BJ (cell line): ENCODE results near the gene GLP1R. TPM values are rescaled to one million over a fixed set of nuclear protein-coding genes. Genes with fewer than 3 reads are reported as not detected.

Experiments
- CTCF ChIA-PET: fragments of 350-600 bp; formaldehyde crosslinking; extraction: SDS; loops from one replicate; lab custom pipeline; 2021; ENCODE audit warnings: antibody characterized with exemption, inconsistent platforms; lab: Yijun Ruan, JAX
- POLR2A ChIA-PET: fragments of 300-600 bp; sonication (Branson Sonifier 250); formaldehyde crosslinking; extraction: SDS; loops from one replicate; lab custom pipeline; 2021; ENCODE audit warnings: antibody characterized with exemption; lab: Charles Lee
- DNase-seq: peaks from one replicate; pipeline ENCODE4 v3.0.0-alpha.2; 2011; ENCODE audit warnings: low read depth
- H3K27me3 ChIP-seq: 2 replicates; pipeline ENCODE4 v1.6.0; 2011; ENCODE audit warnings: low read length; ENCODE audit not compliant: control insufficient read depth, insufficient read depth
- H3K36me3 ChIP-seq: 2 replicates; pipeline ENCODE4 v1.5.1; 2011; ENCODE audit warnings: low read length; ENCODE audit not compliant: control insufficient read depth, insufficient read depth
- H3K4me3 ChIP-seq: 2 replicates; pipeline ENCODE4 v1.5.1; 2011; ENCODE audit warnings: low read depth, mild to moderate bottlenecking, control low read depth, low read length
- CTCF ChIP-seq: IDR thresholded peaks from 2 replicates; pipeline ENCODE4 v1.5.1; 2011; ENCODE audit warnings: low read depth, mild to moderate bottlenecking, control low read depth, inconsistent platforms, low read length, moderate library complexity; ENCODE audit not compliant: insufficient read depth
- polyA plus RNA-seq: library from polyadenylated mRNA; depleted of rRNA; stranded (reverse); fragments of >200 nt; gene quantifications from 2 replicates; pipeline ENCODE4 v1.2.3, GENCODE V29; 2011

GLP1R gene
- polyA plus RNA-seq, 1 experiment = not detected

- H3K36me3 ChIP-seq = no peaks in the 10 kb centered on the region
- peaks cover 1% of the 10 kb centered on the region; the same call in 1 of the 2 replicates for H3K27me3 ChIP-seq
- CTCF ChIA-PET = no interaction called here
- no peak for DNase-seq
- POLR2A ChIA-PET = no interaction called here
- H3K4me3 ChIP-seq = no peak overlapping the region
- TF ChIP-seq CTCF = no peak
Measured at GRCh38 chr6:39073471-39074355, 25.1 kb downstream of the GLP1R start.

GRCh38 chr6:39074486-39074885 is 25.9 kb downstream of the GLP1R start:
- POLR2A ChIA-PET = no interaction called here
- TF ChIP-seq CTCF = no peak
- CTCF ChIA-PET = no interaction called here
- no peak for DNase-seq
- Histone ChIP-seq H3K36me3 (no peaks in the 10 kb centered on the region), H3K4me3 (no peak overlapping the region), H3K27me3 (peaks cover 1% of the 10 kb centered on the region; the same call in 1 of the 2 replicates)

- no peak for DNase-seq
- no peak overlapping the region for H3K4me3 ChIP-seq
- TF ChIP-seq CTCF = no peak
- no peaks in the 10 kb centered on the region for H3K36me3 ChIP-seq
- CTCF ChIA-PET = no interaction called here
- POLR2A ChIA-PET = no interaction called here
- peaks cover 1% of the 10 kb centered on the region; the same call in 1 of the 2 replicates for H3K27me3 ChIP-seq
Measured at GRCh38 chr6:39075010-39075686, 26.6 kb downstream of the GLP1R start.

- POLR2A ChIA-PET = no interaction called here
- TF ChIP-seq CTCF = no peak
- Histone ChIP-seq H3K4me3 (no peak overlapping the region), H3K36me3 (no peaks in the 10 kb centered on the region), H3K27me3 (peaks cover 1% of the 10 kb centered on the region; the same call in 1 of the 2 replicates)
- CTCF ChIA-PET = no interaction called here
- DNase-seq = no peak
Measured at GRCh38 chr6:39075807-39076622, 27.4 kb downstream of the GLP1R start.
